ENCODE measurements around the gene VPS39.
"Not testable (repeated sequence)": the region's sequence is repeated elsewhere in the genome, so short reads cannot be mapped to it uniquely, and the experiment has no call there.

VPS39 gene

GRCh38 chr15:42231088-42231487 lies 23.0 kb upstream of the VPS39 start:
- H3K9ac ChIP-seq (ENCODE audit: low read length) = no peak overlapping the region
- H3K27ac ChIP-seq (ENCODE audit: low read length) = no peak overlapping the region
- H3K79me2 ChIP-seq (ENCODE audit: low read length) = no peaks in the 10 kb centered on the region; the same call in 1 of the 2 replicates
- no peak overlapping the region for H3K4me3 ChIP-seq (ENCODE audit: low read length)
- no peak for DNase-seq
- no peak for TF ChIP-seq EZH2 (optimal IDR thresholded peaks at IDR 0.05; ENCODE audit: low read depth, low read length)
- no peak for TF ChIP-seq CTCF (IDR thresholded peaks at IDR 0.05; ENCODE audit: low read length)
- no peak for TF ChIP-seq EZH2phosphoT487 (IDR thresholded peaks at IDR 0.05; ENCODE audit: low read length)
- no peak overlapping the region for H2AFZ ChIP-seq (ENCODE audit: low read length)
- peaks cover 4% of the 10 kb centered on the region for H3K36me3 ChIP-seq (replicated peaks; ENCODE audit: insufficient read depth, low read length)
- no peaks in the 10 kb centered on the region for H3K9me2 ChIP-seq (replicated peaks; ENCODE audit: insufficient read depth, low read length)
- no peak overlapping the region for H3K4me2 ChIP-seq (ENCODE audit: low read depth, low read length)
- no peaks in the 10 kb centered on the region for H4K20me1 ChIP-seq (ENCODE audit: insufficient read depth, low read length)
- no peaks in the 10 kb centered on the region for H3K27me3 ChIP-seq (replicated peaks; ENCODE audit: insufficient read depth, low read length)
- no peaks in the 10 kb centered on the region for H3K4me1 ChIP-seq (ENCODE audit: low read length)
- H3F3A ChIP-seq (ENCODE audit: insufficient read depth, low read length) = no peaks in the 10 kb centered on the region
- no peaks in the 10 kb centered on the region for H3K9me3 ChIP-seq (replicated peaks; ENCODE audit: insufficient read depth, low read length)

GRCh38 chr15:42228981-42229380 lies 20.9 kb upstream of the VPS39 start:
- H3K4me1 ChIP-seq (ENCODE audit: low read length); H3K36me3 ChIP-seq (replicated peaks; ENCODE audit: insufficient read depth, low read length); H3K9ac ChIP-seq (ENCODE audit: low read length); H3F3A ChIP-seq (ENCODE audit: insufficient read depth, low read length); H3K9me2 ChIP-seq (replicated peaks; ENCODE audit: insufficient read depth, low read length); H2AFZ ChIP-seq (ENCODE audit: low read length); DNase-seq; H3K27ac ChIP-seq (ENCODE audit: low read length); H3K9me3 ChIP-seq (replicated peaks; ENCODE audit: insufficient read depth, low read length); H3K79me2 ChIP-seq (ENCODE audit: low read length); H3K4me3 ChIP-seq (ENCODE audit: low read length); H3K27me3 ChIP-seq (replicated peaks; ENCODE audit: insufficient read depth, low read length); H3K4me2 ChIP-seq (ENCODE audit: low read depth, low read length); H4K20me1 ChIP-seq (ENCODE audit: insufficient read depth, low read length): not testable (repeated sequence)

- Histone ChIP-seq H3K9me2 (replicated peaks; ENCODE audit: insufficient read depth, low read length) (no peaks in the 10 kb centered on the region), H4K20me1 (ENCODE audit: insufficient read depth, low read length) (no peaks in the 10 kb centered on the region), H3F3A (ENCODE audit: insufficient read depth, low read length) (no peaks in the 10 kb centered on the region), H3K9ac (ENCODE audit: low read length) (no peak overlapping the region), H3K79me2 (ENCODE audit: low read length) (no peaks in the 10 kb centered on the region), H3K4me3 (ENCODE audit: low read length) (no peak overlapping the region), H2AFZ (ENCODE audit: low read length) (no peak overlapping the region), H3K4me1 (ENCODE audit: low read length) (no peaks in the 10 kb centered on the region), H3K27me3 (replicated peaks; ENCODE audit: insufficient read depth, low read length) (no peaks in the 10 kb centered on the region), H3K9me3 (replicated peaks; ENCODE audit: insufficient read depth, low read length) (no peaks in the 10 kb centered on the region), H3K27ac (ENCODE audit: low read length) (no peak overlapping the region), H3K4me2 (ENCODE audit: low read depth, low read length) (no peak overlapping the region), H3K36me3 (replicated peaks; ENCODE audit: insufficient read depth, low read length) (peaks cover 4% of the 10 kb centered on the region)
- TF ChIP-seq EZH2 (optimal IDR thresholded peaks at IDR 0.05; ENCODE audit: low read depth, low read length) (no peak), CTCF (IDR thresholded peaks at IDR 0.05; ENCODE audit: low read length) (no peak), EZH2phosphoT487 (IDR thresholded peaks at IDR 0.05; ENCODE audit: low read length) (no peak)
- DNase-seq = no peak
These were observed 19.9 kb upstream of the VPS39 start for GRCh38 chr15:42228036-42228435.

- H3K4me2 ChIP-seq (ENCODE audit: low read depth, low read length) = no peak overlapping the region
- H3K9me3 ChIP-seq (replicated peaks; ENCODE audit: insufficient read depth, low read length) = no peaks in the 10 kb centered on the region
- no peaks in the 10 kb centered on the region for H3K9me2 ChIP-seq (replicated peaks; ENCODE audit: insufficient read depth, low read length)
- H3K9ac ChIP-seq (ENCODE audit: low read length) = no peak overlapping the region
- no peaks in the 10 kb centered on the region for H3F3A ChIP-seq (ENCODE audit: insufficient read depth, low read length)
- no peak overlapping the region for H3K4me3 ChIP-seq (ENCODE audit: low read length)
- H2AFZ ChIP-seq (ENCODE audit: low read length) = no peak overlapping the region
- no peaks in the 10 kb centered on the region for H3K27me3 ChIP-seq (replicated peaks; ENCODE audit: insufficient read depth, low read length)
- H4K20me1 ChIP-seq (ENCODE audit: insufficient read depth, low read length) = no peaks in the 10 kb centered on the region
- H3K36me3 ChIP-seq (replicated peaks; ENCODE audit: insufficient read depth, low read length) = peaks cover 4% of the 10 kb centered on the region
- H3K79me2 ChIP-seq (ENCODE audit: low read length) = no peaks in the 10 kb centered on the region
- no peaks in the 10 kb centered on the region for H3K4me1 ChIP-seq (ENCODE audit: low read length)
- no peak for TF ChIP-seq CTCF (IDR thresholded peaks at IDR 0.05; ENCODE audit: low read length)
- no peak for TF ChIP-seq EZH2phosphoT487 (IDR thresholded peaks at IDR 0.05; ENCODE audit: low read length)
- TF ChIP-seq EZH2 (optimal IDR thresholded peaks at IDR 0.05; ENCODE audit: low read depth, low read length) = no peak
- no peak for DNase-seq
- no peak overlapping the region for H3K27ac ChIP-seq (ENCODE audit: low read length)
These were observed 18.5 kb upstream of the VPS39 start for GRCh38 chr15:42226648-42227047.

Measured in MM.1S (cell line).